ENCODE measurements around the gene TMEM119. TPM values are rescaled to one million over a fixed set of nuclear protein-coding genes. Genes with fewer than 3 reads are reported as not detected.

TMEM119 gene
- total RNA-seq, 2 experiments from 2014 or later: 2.1 to 2.6 TPM

- Histone ChIP-seq H3K4me3 (ENCODE audit: low read length) (no peak overlapping the region), H3K27ac (ENCODE audit: low read depth in 1 of 2, low read length in 2 of 2) (no peak overlapping the region), H3K27me3 (ENCODE audit: control insufficient read depth in 1 of 2, insufficient read depth in 2 of 2, low read length in 2 of 2) (no peaks in the 10 kb centered on the region), H3K9me3 (ENCODE audit: control insufficient read depth in 1 of 2, insufficient read depth in 1 of 2, low read length in 2 of 2) (no peaks in the 10 kb centered on the region), H3K4me1 (ENCODE audit: insufficient read depth, low read length) (no peaks in the 10 kb centered on the region), H3K36me3 (ENCODE audit: insufficient read depth, low read length) (no peaks in the 10 kb centered on the region)
- no peak for DNase-seq
- ChIA-PET CTCF (no interaction called here), POLR2A (no interaction called here)
- H3K4me3 Mint-ChIP-seq: no peak overlapping the region
- TF ChIP-seq, protein P1, sequence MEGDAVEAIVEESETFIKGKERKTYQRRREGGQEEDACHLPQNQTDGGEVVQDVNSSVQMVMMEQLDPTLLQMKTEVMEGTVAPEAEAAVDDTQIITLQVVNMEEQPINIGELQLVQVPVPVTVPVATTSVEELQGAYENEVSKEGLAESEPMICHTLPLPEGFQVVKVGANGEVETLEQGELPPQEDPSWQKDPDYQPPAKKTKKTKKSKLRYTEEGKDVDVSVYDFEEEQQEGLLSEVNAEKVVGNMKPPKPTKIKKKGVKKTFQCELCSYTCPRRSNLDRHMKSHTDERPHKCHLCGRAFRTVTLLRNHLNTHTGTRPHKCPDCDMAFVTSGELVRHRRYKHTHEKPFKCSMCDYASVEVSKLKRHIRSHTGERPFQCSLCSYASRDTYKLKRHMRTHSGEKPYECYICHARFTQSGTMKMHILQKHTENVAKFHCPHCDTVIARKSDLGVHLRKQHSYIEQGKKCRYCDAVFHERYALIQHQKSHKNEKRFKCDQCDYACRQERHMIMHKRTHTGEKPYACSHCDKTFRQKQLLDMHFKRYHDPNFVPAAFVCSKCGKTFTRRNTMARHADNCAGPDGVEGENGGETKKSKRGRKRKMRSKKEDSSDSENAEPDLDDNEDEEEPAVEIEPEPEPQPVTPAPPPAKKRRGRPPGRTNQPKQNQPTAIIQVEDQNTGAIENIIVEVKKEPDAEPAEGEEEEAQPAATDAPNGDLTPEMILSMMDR (IDR thresholded peaks at IDR 0.05): no peak
- H3K27ac Mint-ChIP-seq: no peak overlapping the region
- no peak for ATAC-seq (ENCODE audit: poor library complexity)
- H3K36me3 Mint-ChIP-seq (ENCODE audit: low read depth): no peaks in the 10 kb centered on the region
- H3K27me3 Mint-ChIP-seq: no peaks in the 10 kb centered on the region
- H3K4me1 Mint-ChIP-seq (ENCODE audit: low read depth): peaks cover under 1% of the 10 kb centered on the region
- intact Hi-C loops (cut with DNase I, micrococcal nuclease): no loop called here
- no peaks in the 10 kb centered on the region for H3K9me3 Mint-ChIP-seq
Measured at GRCh38 chr12:108581311-108582227, 16.3 kb downstream of the TMEM119 start.

DNA sequence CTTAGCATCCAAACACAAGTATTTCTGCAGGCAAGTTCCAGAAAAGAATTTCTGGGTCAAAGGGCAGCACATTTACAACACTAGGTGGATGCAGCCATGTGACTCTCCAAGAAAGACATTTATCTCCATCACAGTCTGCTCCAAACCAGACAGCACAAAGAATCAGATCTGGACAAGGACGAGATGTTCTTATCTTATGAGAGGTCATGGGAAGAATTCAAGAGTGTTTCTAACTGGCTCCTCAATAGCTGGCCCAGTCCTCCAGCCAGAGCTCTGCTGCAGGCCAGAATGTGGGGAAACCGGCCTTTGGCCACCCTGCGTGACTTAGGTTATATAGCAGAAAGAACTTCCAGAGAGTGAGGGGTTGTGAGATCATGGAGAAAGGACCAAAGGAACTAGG, 17.4 kb downstream of the TMEM119 start:
- DNase-seq: no peak
- Histone ChIP-seq H3K27ac (ENCODE audit: low read depth in 1 of 2, low read length in 2 of 2) (no peak overlapping the region), H3K9me3 (ENCODE audit: control insufficient read depth in 1 of 2, insufficient read depth in 1 of 2, low read length in 2 of 2) (no peaks in the 10 kb centered on the region), H3K36me3 (ENCODE audit: insufficient read depth, low read length) (no peaks in the 10 kb centered on the region), H3K4me1 (ENCODE audit: insufficient read depth, low read length) (no peaks in the 10 kb centered on the region), H3K27me3 (ENCODE audit: control insufficient read depth in 1 of 2, insufficient read depth in 2 of 2, low read length in 2 of 2) (no peaks in the 10 kb centered on the region), H3K4me3 (ENCODE audit: low read length) (no peak overlapping the region)
- Mint-ChIP-seq H3K27me3 (no peaks in the 10 kb centered on the region), H3K27ac (no peak overlapping the region), H3K4me3 (no peak overlapping the region), H3K36me3 (ENCODE audit: low read depth) (no peaks in the 10 kb centered on the region), H3K4me1 (ENCODE audit: low read depth) (peaks cover 11% of the 10 kb centered on the region), H3K9me3 (no peaks in the 10 kb centered on the region)
- TF ChIP-seq, protein P1 (IDR thresholded peaks at IDR 0.05): no peak
- ChIA-PET POLR2A (no interaction called here), CTCF (no interaction called here)
- no peak for ATAC-seq (ENCODE audit: poor library complexity)
- intact Hi-C loops (cut with DNase I, micrococcal nuclease): no loop called here

GRCh38 chr12:108578813-108579212, 19.1 kb downstream of the TMEM119 start:
- TF ChIP-seq, protein P1 (IDR thresholded peaks at IDR 0.05): no peak
- CTCF ChIA-PET: no interaction called here

More at GRCh38 chr12:108578813-108579212, 19.1 kb downstream of the TMEM119 start:
- Histone ChIP-seq H3K27ac (ENCODE audit: low read depth in 1 of 2, low read length in 2 of 2) (no peak overlapping the region), H3K4me1 (ENCODE audit: insufficient read depth, low read length) (peaks cover 8% of the 10 kb centered on the region), H3K27me3 (ENCODE audit: control insufficient read depth in 1 of 2, insufficient read depth in 2 of 2, low read length in 2 of 2) (no peaks in the 10 kb centered on the region), H3K4me3 (ENCODE audit: low read length) (no peak overlapping the region), H3K9me3 (ENCODE audit: control insufficient read depth in 1 of 2, insufficient read depth in 1 of 2, low read length in 2 of 2) (no peaks in the 10 kb centered on the region), H3K36me3 (ENCODE audit: insufficient read depth, low read length) (no peaks in the 10 kb centered on the region)
- peaks cover 26% of the 10 kb centered on the region for H3K4me1 Mint-ChIP-seq (ENCODE audit: low read depth)
- H3K27me3 Mint-ChIP-seq: no peaks in the 10 kb centered on the region
- H3K27ac Mint-ChIP-seq: no peak overlapping the region
- H3K36me3 Mint-ChIP-seq (ENCODE audit: low read depth): no peaks in the 10 kb centered on the region
- H3K4me3 Mint-ChIP-seq: no peak overlapping the region
- no peak for ATAC-seq (ENCODE audit: poor library complexity)
- POLR2A ChIA-PET: no interaction called here
- DNase-seq: no peak
- intact Hi-C loops (cut with DNase I, micrococcal nuclease): no loop called here
- no peaks in the 10 kb centered on the region for H3K9me3 Mint-ChIP-seq

Data from CD4-positive, alpha-beta T cell (primary cell).